Spleen (tissue), 7 donors: Measurements from ENCODE around the gene CERS5.

Experiments used
- POLR2A ChIP-seq, 3 donors: fragments of 450-650 bp; IDR thresholded peaks; one replicate each; pipeline ENCODE4 v1.5.1; 2017; ENCODE audit warnings: antibody characterized with exemption in 3 of 3, mild to moderate bottlenecking in 1 of 3
- POLR2AphosphoS5 ChIP-seq, 3 donors: sonication (generic); formaldehyde crosslinking; IDR thresholded peaks; one replicate each; pipeline ENCODE4 v1.5.1; 2017; ENCODE audit warnings: antibody characterized with exemption in 3 of 3
- TF ChIP-seq, protein P1 (sequence below), 11 experiments: fragments of 200-600 bp in 7 of 11; fragments of 450-650 bp in 4 of 11; sonication (generic) in 4 of 11; IDR thresholded peaks in 8 of 11; conservative IDR thresholded peaks in 3 of 11; 1 replicate in 7 of 11; 2 replicates in 4 of 11; pipeline versions ENCODE4 v1.4.0 to v1.8.0; 2016 to 2021; ENCODE audit warnings: antibody characterized with exemption in 11 of 11, inconsistent platforms in 4 of 11, mild to moderate bottlenecking in 1 of 11
- donor health status: DM: no; HTN: no; CAD: no; lungs with moderate emphysema.
- donor health status: DM: no; HTN: no; CAD: no.
- donor health status: DM: no; HTN: no; CAD: no.

DNA sequence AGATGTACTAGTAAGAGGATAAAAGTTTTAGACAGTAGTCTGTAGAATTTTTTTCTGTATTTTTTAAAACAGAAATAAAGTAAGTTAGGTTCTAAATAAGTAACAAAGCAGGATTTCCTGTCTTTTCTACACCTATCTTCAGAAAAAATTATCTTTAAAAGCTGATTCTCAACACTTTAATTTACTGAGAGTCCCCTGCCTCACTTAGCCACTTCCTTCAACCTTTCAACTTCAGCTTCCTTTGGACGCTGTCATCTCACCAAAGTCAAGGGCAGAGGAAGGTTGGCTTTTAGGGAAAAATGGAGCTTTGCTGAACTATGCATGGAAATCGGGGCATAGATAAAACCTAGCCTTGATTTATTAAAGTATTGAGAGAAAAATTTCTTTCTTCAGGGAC, 44.9 kb upstream of the CERS5 start:
- TF ChIP-seq POLR2A (IDR thresholded peaks at IDR 0.05) (no peak), POLR2AphosphoS5 (IDR thresholded peaks at IDR 0.05) (peak in 1 of 3 donors; percentile 35)
- TF ChIP-seq, protein P1, sequence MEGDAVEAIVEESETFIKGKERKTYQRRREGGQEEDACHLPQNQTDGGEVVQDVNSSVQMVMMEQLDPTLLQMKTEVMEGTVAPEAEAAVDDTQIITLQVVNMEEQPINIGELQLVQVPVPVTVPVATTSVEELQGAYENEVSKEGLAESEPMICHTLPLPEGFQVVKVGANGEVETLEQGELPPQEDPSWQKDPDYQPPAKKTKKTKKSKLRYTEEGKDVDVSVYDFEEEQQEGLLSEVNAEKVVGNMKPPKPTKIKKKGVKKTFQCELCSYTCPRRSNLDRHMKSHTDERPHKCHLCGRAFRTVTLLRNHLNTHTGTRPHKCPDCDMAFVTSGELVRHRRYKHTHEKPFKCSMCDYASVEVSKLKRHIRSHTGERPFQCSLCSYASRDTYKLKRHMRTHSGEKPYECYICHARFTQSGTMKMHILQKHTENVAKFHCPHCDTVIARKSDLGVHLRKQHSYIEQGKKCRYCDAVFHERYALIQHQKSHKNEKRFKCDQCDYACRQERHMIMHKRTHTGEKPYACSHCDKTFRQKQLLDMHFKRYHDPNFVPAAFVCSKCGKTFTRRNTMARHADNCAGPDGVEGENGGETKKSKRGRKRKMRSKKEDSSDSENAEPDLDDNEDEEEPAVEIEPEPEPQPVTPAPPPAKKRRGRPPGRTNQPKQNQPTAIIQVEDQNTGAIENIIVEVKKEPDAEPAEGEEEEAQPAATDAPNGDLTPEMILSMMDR (IDR thresholded peaks at IDR 0.05 in 8 of 11, conservative IDR thresholded peaks at IDR 0.05 in 3 of 11): no peak
